Measurements from ENCODE around the gene SDCCAG8. TPM values are rescaled to one million over a fixed set of nuclear protein-coding genes. Genes with fewer than 3 reads are reported as not detected.

Gene SDCCAG8
- total RNA-seq, 1 experiment from 2014 or later = 194 TPM

DNA sequence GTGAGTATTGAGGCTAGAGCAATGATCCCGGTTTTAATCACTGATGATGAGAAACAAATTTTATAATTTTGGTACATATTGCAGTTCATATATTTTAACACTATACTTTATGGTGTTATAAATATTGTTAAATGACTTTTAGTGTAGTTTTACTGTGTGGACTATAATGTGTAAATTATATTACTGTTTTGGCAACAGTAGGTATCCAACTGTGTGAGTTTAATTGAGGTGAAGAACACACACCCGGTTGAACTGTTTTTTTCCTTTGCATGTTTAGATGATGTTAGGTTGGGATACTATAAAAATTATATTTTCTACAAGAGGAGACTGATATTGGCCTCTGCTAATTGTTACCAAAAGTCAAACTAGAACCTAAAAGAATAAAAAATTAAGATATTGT is 166.5 kb downstream of the SDCCAG8 start:
- Histone ChIP-seq H4K20me1 (ENCODE audit: low read length) (no peaks in the 10 kb centered on the region), H3K36me3 (ENCODE audit: low read depth, low read length) (no peaks in the 10 kb centered on the region), H2AFZ (ENCODE audit: low read length) (no peak overlapping the region), H3K27ac (ENCODE audit: low read length) (no peak overlapping the region), H3K4me1 (ENCODE audit: insufficient read depth, low read length) (peaks cover 20% of the 10 kb centered on the region), H3K27me3 (ENCODE audit: low read length) (no peaks in the 10 kb centered on the region), H3K79me2 (ENCODE audit: low read length) (no peaks in the 10 kb centered on the region), H3K4me2 (ENCODE audit: low read length) (peak overlapping the region; percentile 80), H3K9me2 (replicated peaks; ENCODE audit: low read length) (no peaks in the 10 kb centered on the region), H3F3A (ENCODE audit: low read length, unreplicated experiment) (no peaks in the 10 kb centered on the region), H3K9me3 (ENCODE audit: low read length) (no peaks in the 10 kb centered on the region), H3K4me3 (ENCODE audit: low read length) (no peak overlapping the region; the same call in 1 of the 2 replicates), H3K9ac (ENCODE audit: low read length) (no peak overlapping the region)
- intact Hi-C loops (cut with micrococcal nuclease) = loop anchor here (5.0 kb wide), 1 partner anchor 325 kb away; no protein-coding TSS in a partner anchor
- TF ChIP-seq, protein P1, sequence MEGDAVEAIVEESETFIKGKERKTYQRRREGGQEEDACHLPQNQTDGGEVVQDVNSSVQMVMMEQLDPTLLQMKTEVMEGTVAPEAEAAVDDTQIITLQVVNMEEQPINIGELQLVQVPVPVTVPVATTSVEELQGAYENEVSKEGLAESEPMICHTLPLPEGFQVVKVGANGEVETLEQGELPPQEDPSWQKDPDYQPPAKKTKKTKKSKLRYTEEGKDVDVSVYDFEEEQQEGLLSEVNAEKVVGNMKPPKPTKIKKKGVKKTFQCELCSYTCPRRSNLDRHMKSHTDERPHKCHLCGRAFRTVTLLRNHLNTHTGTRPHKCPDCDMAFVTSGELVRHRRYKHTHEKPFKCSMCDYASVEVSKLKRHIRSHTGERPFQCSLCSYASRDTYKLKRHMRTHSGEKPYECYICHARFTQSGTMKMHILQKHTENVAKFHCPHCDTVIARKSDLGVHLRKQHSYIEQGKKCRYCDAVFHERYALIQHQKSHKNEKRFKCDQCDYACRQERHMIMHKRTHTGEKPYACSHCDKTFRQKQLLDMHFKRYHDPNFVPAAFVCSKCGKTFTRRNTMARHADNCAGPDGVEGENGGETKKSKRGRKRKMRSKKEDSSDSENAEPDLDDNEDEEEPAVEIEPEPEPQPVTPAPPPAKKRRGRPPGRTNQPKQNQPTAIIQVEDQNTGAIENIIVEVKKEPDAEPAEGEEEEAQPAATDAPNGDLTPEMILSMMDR (conservative IDR thresholded peaks at IDR 0.05; ENCODE audit: low read depth, low read length) = no peak
- TF ChIP-seq EZH2 (IDR thresholded peaks at IDR 0.05; ENCODE audit: low read length, unreplicated experiment) = no peak
- TF ChIP-seq EZH2phosphoT487 (IDR thresholded peaks at IDR 0.05; ENCODE audit: borderline replicate concordance, low read length) = no peak
- ChIA-PET CTCF (interaction anchor here (0.9 kb wide), 1 partner anchor 877 kb away, joined by 3 read pairs; no protein-coding TSS in a partner anchor), POLR2A (ENCODE audit: unreplicated experiment) (interaction anchor here (0.6 kb wide), 1 partner anchor 960 kb away, joined by 5 read pairs; no protein-coding TSS in a partner anchor)
- BruUV-seq (replicated peaks) = no TSS peak
- ATAC-seq = no peak
- DNase-seq = no peak

DNA sequence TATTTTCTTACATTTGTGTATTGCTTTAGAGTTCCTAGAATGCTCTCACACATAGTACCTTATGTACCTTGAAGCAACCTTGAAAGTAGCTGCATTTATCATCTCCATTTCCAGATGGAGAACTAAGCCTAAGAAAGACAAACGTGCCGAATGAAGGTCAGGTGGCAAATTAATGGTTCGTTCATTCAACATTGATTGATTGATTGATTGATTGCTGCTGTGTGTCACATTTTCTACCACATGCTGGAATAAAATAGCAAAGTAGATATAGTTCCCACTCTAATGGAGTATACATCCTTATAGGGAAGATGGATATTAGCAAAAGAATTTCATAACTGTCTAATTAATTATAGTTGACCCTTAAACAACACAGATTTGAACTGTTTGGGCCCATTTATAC is 172.2 kb downstream of the SDCCAG8 start:
- ChIA-PET CTCF (no interaction called here), POLR2A (ENCODE audit: unreplicated experiment) (no interaction called here)
- Histone ChIP-seq H3F3A (ENCODE audit: low read length, unreplicated experiment) (no peaks in the 10 kb centered on the region), H3K9me3 (ENCODE audit: low read length) (no peaks in the 10 kb centered on the region), H3K4me2 (ENCODE audit: low read length) (no peak overlapping the region), H3K27me3 (ENCODE audit: low read length) (no peaks in the 10 kb centered on the region), H3K4me3 (ENCODE audit: low read length) (no peak overlapping the region), H3K9me2 (replicated peaks; ENCODE audit: low read length) (no peaks in the 10 kb centered on the region), H3K9ac (ENCODE audit: low read length) (no peak overlapping the region), H3K27ac (ENCODE audit: low read length) (no peak overlapping the region), H3K36me3 (ENCODE audit: low read depth, low read length) (no peaks in the 10 kb centered on the region), H4K20me1 (ENCODE audit: low read length) (no peaks in the 10 kb centered on the region), H3K79me2 (ENCODE audit: low read length) (no peaks in the 10 kb centered on the region), H3K4me1 (ENCODE audit: insufficient read depth, low read length) (no peaks in the 10 kb centered on the region), H2AFZ (ENCODE audit: low read length) (no peak overlapping the region)
- BruUV-seq (replicated peaks) = no TSS peak
- TF ChIP-seq, protein P1 (conservative IDR thresholded peaks at IDR 0.05; ENCODE audit: low read depth, low read length) = no peak
- TF ChIP-seq EZH2 (IDR thresholded peaks at IDR 0.05; ENCODE audit: low read length, unreplicated experiment) (no peak), EZH2phosphoT487 (IDR thresholded peaks at IDR 0.05; ENCODE audit: borderline replicate concordance, low read length) (no peak)
- ATAC-seq (no peak), DNase-seq (no peak)
- intact Hi-C loops (cut with micrococcal nuclease) = no loop called here

DNA sequence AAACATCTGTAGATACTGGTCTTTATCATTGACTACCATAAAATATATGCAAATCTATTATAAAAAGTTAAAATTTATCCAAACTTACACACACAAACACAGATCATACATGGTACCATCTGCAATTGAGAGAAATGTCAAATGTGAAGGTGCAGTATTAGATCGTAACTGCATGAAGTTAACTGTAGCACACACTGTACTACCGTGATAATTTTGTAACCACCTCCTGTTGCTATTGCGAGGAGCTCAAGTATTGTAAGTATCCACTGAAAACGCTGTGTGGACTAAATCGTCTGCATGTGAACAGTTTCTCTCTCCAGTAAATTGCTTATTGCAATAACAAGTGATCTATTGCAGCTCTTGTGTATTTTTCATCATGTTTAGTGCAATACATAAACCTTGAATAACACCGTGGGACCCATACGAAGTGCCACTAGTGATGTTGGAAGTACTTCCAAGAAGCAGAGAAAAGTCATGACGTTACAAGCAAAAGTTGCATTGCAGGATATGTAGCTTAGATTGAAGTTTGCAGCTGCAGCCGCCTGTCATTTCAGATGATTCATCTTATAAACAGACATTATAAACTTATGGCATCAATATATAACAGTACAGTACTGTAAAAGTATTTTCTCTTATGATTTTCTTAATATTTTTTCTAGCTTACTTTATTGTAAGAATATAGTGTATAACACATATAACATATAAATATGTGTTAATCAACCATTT is 172.9 kb downstream of the SDCCAG8 start:
- ATAC-seq (peak; percentile 77), DNase-seq (peak; percentile 21)
- H3K9me2 ChIP-seq (replicated peaks; ENCODE audit: low read length) = no peaks in the 10 kb centered on the region
- CTCF ChIA-PET = no interaction called here
- no peaks in the 10 kb centered on the region for H3K4me1 ChIP-seq (ENCODE audit: insufficient read depth, low read length)
- POLR2A ChIA-PET (ENCODE audit: unreplicated experiment) = no interaction called here
- intact Hi-C loops (cut with micrococcal nuclease) = no loop called here
- H3K27me3 ChIP-seq (ENCODE audit: low read length) = no peaks in the 10 kb centered on the region
- H3K9me3 ChIP-seq (ENCODE audit: low read length) = no peaks in the 10 kb centered on the region
- no peak overlapping the region for H3K9ac ChIP-seq (ENCODE audit: low read length)
- no peak overlapping the region for H3K4me3 ChIP-seq (ENCODE audit: low read length)
- H3K79me2 ChIP-seq (ENCODE audit: low read length) = no peaks in the 10 kb centered on the region
- H3K4me2 ChIP-seq (ENCODE audit: low read length) = no peak overlapping the region
- no TSS peak for BruUV-seq (replicated peaks)
- no peak overlapping the region for H3K27ac ChIP-seq (ENCODE audit: low read length)
- no peaks in the 10 kb centered on the region for H3K36me3 ChIP-seq (ENCODE audit: low read depth, low read length)
- H3F3A ChIP-seq (ENCODE audit: low read length, unreplicated experiment) = no peaks in the 10 kb centered on the region
- no peak overlapping the region for H2AFZ ChIP-seq (ENCODE audit: low read length)
- TF ChIP-seq EZH2phosphoT487 (IDR thresholded peaks at IDR 0.05; ENCODE audit: borderline replicate concordance, low read length) = no peak
- no peak for TF ChIP-seq EZH2 (IDR thresholded peaks at IDR 0.05; ENCODE audit: low read length, unreplicated experiment)
- TF ChIP-seq, protein P1 (conservative IDR thresholded peaks at IDR 0.05; ENCODE audit: low read depth, low read length) = no peak
- H4K20me1 ChIP-seq (ENCODE audit: low read length) = no peaks in the 10 kb centered on the region
